GM19324 (cell line): ENCODE results near the gene BRAP.
"Not testable (repeated sequence)": the region's sequence is repeated elsewhere in the genome, so short reads cannot be mapped to it uniquely, and the experiment has no call there.

Experiments used
- ATAC-seq: cut with Tn5 transposase; IDR thresholded peaks from one replicate; pipeline ENCODE4 v1.9.1; 2021; ENCODE audit warnings: mild to moderate bottlenecking, moderate library complexity; ENCODE audit not compliant: unreplicated experiment, low FRiP score

Gene BRAP, protein sequence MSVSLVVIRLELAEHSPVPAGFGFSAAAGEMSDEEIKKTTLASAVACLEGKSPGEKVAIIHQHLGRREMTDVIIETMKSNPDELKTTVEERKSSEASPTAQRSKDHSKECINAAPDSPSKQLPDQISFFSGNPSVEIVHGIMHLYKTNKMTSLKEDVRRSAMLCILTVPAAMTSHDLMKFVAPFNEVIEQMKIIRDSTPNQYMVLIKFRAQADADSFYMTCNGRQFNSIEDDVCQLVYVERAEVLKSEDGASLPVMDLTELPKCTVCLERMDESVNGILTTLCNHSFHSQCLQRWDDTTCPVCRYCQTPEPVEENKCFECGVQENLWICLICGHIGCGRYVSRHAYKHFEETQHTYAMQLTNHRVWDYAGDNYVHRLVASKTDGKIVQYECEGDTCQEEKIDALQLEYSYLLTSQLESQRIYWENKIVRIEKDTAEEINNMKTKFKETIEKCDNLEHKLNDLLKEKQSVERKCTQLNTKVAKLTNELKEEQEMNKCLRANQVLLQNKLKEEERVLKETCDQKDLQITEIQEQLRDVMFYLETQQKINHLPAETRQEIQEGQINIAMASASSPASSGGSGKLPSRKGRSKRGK

DNA sequence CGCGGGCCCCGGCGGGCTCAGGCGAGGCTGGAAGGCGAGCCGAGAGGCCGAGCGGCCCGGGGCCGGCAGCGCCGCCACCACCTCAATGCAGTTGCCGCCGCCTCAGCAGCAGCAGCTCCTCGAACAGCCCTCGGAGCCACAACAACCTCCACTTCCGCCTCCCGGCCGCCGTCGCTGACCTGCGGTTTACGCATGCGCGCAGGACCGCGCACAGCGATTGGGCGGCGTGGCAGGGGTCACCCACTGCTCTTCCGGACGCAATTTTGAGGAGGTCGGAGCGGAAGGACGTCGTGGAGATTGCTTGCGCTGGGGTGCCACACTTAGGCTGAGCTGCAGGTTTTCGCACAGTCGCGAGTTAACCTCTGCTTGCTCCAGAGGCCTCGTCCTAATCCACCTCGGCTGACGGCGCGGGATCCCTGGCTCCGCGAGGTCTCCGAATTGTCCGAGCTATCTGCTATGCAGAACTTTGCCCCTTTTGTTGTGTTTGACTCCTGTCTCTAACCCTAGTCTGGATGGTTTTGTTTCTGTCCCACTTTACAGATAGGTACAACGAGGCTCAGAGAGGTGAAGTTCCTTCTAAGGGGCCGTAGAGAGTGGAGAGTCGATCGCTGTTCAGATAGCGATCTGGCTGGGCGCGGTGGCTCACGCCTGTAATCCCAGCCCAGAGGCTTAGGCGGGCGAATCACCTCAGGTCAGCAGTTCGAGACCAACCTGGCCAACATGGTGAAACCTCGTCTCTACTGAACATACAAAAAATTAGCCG lies at the start of gene BRAP, which contains the start of gene ACAD10:
TSS of gene BRAP (minus strand) at position 146 of the 763 bp plus-strand sequence. CDS start 164 bp downstream, outside the sequence.
TSS of gene ACAD10 (plus strand) at position 243 of the 763 bp plus-strand sequence. CDS start 6,657 bp downstream, outside the sequence.
- peak; percentile 93 for ATAC-seq

DNA sequence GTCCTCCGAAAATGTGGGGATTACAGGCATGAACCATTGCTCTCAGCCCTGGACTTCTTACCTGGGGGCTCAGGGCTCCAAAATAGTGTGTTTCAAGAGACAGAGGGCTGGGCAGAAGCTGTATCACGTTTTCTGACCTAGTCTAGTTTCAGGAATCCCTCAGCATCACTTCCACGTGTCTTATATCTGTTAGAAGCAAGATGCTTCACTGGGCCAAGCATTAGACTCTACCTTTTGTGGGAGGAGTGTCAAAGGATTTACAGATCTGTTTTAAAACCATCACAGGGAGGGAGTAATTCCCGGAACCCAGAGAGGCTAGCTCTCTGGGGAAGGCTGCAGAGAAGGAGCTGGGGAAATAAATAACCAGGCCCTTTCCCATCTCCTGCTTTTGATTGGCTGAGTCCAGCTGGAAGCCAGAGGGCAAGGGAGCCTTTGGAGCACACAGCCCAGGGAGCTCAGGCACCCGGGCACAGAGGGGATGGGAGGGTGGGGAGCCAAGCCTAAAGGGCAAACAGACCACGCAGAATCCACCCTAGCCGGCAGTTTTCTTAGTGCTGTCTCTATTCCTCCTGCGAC lies 47.7 kb upstream of the BRAP start:
- ATAC-seq = no peak

DNA sequence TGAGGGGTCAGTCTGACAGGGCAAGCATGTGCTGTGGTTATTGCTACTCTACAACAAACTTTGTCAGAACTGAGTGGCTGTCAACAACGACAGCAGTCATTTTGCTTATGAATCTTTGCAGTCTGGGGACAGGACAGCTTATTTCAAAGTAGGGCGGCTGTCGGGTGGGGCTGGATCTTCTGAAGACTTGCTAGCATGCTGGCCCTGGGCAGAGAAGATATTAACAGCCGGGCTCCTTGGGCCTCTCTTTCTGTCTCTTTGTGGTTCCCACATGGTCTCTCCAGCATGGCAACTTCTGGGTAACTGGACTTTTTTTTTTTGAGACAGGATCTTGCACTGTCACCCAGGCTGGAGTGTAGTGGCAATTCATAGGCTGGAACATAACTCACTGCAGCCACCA lies 47.0 kb upstream of the BRAP start:
- ATAC-seq = no peak

DNA sequence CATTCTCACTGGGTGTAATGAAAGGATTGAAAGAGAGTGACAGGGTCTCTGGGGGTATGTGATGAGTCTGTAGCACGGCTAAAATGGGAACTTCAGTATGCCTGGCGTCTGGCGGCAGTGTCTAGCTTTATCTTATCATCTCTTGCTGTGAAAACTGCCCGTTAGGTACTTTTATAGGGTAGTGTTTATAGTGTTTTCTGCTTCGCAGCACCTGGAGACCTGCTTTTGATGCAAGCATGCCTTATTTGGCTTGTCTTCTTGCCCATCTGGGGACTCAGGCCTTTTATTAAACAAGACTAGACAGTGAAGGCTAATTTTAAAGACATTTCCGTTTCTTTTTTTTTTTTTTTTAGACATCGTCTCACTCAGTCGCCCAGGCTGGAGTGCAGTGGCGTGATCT lies 44.7 kb upstream of the BRAP start:
- no peak for ATAC-seq

DNA sequence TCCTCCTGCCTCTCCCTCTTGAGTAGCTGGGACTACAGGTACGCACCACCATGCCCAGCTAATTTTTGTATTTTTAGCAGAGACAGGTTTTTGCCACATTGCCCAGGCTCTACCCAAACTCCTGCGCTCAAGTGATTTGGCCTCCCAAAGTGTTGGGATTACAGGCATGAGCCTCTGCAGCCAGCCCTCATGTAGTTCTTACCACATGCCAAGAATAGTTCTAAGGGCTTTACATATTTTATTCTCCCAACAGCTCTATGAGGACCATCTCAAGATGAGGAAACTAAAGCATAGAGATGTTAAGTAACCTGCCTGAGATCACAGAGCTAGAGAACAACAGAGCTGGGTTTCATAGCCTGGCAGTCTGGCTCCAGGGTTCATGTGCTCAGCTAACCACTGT lies 43.0 kb upstream of the BRAP start:
- no peak for ATAC-seq

DNA sequence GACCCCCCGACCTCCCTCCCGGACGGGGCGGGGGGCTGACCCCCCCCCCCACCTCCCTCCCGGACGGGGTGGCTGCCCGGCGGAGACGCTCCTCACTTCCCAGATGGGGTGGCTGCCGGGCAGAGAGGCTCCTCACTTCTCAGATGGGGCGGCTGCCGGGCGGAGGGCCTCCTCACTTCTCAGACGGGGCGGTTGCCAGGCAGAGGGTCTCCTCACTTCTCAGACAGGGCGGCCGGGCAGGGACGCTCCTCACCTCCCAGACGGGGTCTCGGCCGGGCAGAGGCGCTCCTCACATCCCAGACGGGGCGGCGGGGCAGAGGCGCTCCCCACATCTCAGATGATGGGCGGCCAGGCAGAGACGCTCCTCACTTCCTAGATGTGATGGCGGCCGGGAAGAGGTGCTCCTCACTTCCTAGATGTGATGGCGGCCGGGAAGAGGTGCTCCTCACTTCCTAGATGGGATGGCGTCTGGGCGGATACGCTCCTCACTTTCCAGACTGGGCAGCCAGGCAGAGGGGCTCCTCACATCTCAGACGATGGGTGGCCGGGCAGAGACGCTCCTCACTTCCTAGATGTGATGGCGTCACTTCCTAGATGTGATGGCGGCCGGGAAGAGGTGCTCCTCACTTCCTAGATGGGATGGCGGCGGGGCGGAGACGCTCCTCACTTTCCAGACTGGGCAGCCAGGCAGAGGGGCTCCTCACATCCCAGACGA lies 38.0 kb upstream of the BRAP start:
- ATAC-seq = not testable (repeated sequence)

DNA sequence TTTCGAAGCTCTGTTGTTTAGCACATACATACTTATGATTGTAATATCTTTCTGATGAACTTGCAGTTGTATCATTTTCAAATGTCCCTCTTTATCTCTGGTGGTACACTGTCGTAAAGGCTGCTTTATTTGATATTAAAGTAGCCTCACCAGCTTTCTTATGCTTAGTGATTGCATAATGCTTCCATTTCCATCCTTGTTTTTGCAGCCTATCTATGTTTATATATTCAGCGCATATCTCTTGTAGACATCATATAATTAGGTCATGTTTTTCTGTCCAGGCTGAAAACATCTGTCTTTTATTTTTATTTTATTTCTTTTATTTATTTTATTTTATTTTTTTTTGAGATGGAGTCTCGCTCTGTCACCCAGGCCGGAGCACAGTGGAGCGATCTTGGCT lies 34.7 kb upstream of the BRAP start:
- ATAC-seq = no peak

DNA sequence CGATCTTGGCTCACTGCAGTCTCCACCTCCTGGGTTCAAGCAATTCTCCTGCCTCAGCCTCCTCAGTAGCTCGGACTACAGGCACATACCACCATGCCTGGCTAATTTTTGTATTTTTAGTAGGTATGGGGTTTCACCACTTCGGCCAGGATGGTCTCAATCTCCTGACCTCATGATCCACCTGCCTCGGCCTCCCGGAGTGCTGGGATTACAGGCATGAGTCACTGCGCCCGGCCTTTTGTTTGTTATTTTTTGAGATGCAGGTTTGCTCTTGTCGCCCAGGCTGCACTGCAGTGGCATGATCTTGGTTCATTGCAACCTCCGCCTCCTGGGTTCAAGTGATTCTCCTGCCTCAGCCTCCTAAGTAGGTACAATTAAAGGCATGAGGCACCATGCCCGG lies 33.6 kb upstream of the BRAP start:
- not testable (repeated sequence) for ATAC-seq

DNA sequence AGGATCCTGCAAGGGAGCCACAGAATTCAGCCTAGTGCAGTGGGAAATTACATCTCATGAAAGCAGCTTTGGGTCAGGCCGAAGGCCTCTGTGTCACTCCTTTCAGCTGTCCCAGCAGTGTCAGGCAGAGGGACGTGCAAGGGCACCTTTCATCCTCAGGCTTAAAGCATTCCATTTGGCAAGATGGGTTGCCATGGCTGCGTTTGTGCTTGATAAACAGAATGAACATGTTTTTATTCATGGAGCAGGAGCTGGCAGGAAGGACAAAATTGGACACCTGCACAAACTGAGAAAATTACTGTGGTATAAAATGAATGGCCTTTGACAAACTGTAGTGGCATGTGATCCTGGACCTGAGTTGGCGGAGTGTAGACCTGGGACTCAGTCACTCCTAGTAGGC lies 29.5 kb upstream of the BRAP start:
- ATAC-seq = no peak

DNA sequence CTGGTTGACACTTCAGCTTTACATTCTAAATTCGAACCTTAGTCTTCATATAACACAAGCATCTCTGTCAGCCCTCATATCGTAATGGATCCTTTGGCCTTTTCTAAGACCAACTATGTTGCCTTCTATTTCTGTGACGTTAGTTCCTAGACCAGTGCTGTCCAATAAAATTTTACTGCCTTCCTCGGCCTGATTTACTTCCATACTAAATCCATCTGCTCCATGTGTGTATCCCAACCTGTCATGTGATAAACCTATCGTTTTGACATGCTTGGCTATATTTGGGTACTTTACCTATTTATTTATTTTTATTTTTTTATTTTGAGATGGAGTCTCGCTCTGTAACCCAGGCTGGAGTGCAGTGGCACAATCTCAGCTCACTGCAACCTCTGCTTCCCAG lies 20.4 kb upstream of the BRAP start:
- ATAC-seq = no peak

DNA sequence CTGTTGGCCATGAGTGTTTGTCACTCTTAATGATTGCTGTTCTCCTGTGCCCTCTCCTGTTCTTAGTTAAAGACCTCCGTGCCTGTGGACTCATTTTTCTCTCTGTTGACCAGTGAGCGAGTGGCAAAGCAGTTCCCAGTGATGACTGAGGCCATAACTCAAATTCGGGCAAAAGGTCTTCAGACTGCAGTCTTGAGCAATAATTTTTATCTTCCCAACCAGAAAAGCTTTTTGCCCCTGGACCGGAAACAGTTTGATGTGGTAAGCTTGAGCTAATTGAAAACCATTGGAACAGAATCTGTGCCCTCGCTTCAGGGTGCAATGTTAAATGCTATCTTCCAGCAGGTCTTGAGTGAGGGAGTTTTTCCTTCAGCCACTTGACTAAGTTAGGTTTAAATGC lies 19.9 kb upstream of the BRAP start:
- no peak for ATAC-seq

DNA sequence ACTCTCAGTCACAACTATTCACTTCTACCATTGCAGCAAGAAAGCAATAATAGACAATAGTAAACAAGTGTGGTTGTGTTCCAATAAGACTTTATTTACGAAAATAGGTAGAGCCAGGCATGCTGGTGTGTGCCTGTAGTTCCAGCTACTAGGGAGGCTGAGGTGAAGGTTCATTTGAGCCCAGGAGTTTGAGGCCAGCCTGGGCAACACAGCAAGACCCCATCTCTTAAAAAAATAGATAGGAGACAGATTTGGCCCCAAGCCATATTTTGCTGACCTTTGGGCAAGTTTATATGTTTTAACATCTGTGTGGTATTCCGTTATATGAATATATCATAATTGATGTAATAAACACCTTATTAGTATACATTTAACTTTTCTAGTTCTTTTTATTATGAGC lies 14.2 kb upstream of the BRAP start:
- no peak for ATAC-seq

DNA sequence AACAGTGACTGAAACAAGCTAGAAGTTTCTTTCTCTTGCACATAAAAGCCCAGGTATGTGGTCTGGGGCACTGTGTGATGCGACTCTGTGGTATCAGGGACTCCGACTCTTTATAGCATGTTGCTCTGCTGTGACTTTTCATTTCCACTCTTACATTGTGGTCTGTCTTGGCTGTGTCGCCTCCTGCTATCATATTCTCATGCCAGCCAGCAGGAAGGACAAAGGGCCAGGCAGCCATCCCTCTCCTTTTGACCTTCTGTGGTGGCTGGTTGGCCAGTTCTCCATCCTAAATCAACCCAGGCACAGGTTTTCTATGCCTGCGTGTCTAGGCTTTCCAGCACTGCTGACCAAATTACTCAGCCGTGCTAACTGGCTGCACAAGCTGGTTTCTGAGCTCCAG lies 8.1 kb upstream of the BRAP start:
- no peak for ATAC-seq

DNA sequence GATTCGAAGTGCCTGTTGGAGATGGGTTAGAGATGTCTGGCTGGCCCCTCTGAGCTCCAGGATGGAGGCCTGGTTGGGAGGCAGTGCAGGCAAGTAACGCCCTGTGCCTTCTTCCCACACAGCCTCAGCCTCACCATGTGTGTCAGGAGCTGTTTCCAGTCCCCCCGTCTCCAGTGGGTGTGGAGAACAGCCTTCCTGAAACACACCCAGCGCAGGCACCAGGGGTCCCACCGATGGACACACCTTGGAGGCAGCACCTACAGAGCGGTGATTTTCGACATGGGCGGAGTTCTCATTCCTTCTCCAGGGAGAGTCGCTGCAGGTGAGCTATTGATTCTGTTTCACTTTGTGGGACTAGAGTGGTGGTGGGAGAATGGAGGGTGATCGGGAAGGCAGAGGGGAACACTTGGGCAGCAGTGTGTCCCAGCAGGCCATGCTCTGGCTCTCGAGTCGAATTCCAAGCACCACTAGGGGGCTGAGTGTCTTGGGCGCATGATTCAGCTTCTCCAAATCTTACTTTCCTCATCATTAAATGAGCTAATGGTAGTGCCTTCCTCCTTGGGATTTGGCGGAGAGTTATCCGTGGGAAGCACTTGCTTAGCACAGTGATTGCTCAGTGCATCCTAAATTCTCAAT lies 6.9 kb upstream of the BRAP start:
- no peak for ATAC-seq

DNA sequence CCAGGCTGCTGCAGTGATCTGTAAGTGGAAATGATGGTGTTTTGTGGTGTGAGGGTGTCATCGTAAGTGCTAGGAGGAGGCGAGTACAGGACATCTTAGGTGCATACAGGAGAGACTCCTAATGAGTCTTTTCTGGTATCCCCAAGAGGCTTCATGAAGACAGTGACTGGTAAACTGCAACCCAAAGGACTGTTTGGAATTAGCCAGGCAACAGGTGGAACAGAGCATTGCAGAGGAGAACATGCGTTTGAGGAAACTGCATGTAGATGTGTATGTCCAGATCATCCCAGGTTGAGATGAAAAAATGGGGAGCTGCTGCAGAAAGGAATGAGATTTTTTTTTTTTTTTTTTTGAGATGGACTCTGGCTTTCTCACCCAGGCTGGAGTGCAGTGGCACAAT lies 5.5 kb upstream of the BRAP start:
- no peak for ATAC-seq

DNA sequence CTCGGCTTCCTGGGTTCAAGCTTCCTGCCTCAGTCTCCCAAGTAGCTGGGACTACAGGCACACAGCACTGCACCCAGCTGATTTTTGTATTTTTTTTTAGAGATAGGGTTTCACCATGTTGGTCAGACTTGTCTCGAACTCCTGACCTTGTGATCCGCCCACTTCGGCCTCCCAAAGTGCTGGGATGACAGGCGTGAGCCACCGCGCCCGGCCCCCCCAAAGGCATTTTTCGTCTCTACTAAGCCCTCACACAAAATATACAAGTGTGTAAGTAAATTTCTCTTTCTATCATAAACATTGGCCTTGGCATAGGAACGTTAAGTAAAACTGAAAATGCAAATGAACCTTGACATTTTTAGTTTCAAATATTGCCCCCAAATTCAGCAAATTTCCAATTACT lies 2.2 kb upstream of the BRAP start:
- ATAC-seq = no peak

DNA sequence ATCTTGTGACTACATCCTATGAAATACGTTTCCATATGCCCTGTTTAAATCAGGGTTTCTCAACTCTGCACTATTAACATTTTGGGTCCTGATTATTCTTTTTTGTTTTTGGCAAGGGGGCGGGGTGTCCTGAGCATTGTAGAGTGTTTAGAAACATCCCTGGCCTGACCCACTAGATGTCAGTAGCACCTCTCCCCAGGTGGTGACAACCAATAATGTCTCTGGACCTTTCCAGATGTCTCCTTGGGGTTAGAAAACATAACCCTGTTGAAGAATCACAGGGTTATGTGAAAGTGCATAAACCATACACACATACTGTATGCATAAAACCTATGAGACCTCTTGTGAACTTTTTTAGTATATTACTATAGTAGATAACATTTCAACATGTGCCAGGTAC lies 1.5 kb upstream of the BRAP start:
- no peak for ATAC-seq

DNA sequence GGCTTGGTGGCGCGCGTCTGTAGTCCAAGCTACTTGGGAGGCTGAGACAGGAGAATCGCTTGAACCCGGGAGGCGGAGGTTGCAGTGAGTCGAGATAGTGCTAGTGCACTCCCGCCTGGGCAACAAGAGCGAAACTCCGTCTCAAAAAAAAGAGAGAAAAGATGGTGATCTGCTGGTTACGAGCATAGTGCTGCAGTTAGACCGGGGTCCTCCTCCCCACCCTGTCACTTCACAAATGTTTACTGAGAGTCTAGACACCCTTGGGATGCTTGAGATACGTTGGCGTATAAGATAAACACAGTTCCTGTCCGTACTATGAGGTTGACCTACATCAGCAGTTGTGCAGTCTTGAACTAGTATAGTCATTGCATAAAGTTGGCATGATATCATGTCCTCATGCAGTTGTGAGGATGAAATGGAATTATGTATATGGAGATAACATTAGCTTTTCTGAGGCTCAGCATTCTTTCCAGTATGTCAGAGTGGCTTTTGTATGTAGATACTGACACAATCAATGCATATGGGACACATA lies 884 bp upstream of the BRAP start:
- ATAC-seq = no peak

DNA sequence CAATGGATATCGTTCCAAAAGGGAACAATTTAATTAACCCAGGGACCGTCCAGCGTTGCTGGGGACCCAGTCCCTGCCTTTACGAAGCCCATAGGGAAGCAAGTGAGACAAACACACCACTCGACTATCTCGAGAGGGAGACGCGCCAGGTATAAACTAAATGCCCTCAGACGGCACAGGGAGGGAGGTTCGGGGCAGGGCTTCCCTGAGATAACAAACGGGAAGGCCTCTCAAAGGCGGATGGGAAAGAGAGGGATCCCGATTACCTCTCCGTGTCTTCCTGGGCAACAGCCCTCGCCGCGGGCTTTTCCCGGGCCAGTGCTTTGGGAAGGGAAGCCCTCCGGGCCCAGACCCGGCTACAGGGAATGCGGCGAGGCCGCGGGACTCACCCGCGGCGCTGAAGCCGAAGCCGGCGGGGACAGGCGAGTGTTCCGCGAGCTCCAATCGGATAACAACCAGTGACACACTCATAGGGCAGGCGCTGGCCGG lies 390 bp downstream of the BRAP start:
- no peak for ATAC-seq
